GM12878 (cell line): ENCODE measurements around the gene OR10A3. TPM values are rescaled to one million over a fixed set of nuclear protein-coding genes. Genes with fewer than 3 reads are reported as not detected.

Experiments used
- ATAC-seq: fragments of 200-7000 bp; cut with Tn5 transposase; 3 replicates; pipeline ENCODE4 v1.9.1; 2020; ENCODE audit warnings: mild to moderate bottlenecking, moderate library complexity
- BruUV-seq: library from RNA; stranded (reverse); fragments of 400-500 nt; replicated peaks from 2 replicates; lab custom pipeline; 2021; lab: Mats Ljungman, UMichigan
- CTCF ChIA-PET: fragments of 300-600 bp; sonication (Branson Sonifier 250); formaldehyde crosslinking; extraction: SDS; loops from one replicate; lab custom pipeline; 2021; ENCODE audit warnings: inconsistent platforms; lab: Yijun Ruan, JAX
- POLR2A ChIA-PET: fragments of 350-600 bp; formaldehyde crosslinking; extraction: SDS; loops from one replicate; lab custom pipeline; 2021; ENCODE audit warnings: inconsistent platforms; lab: Charles Lee
- RAD21 ChIA-PET: fragments of 300-600 bp; sonication (Branson Sonifier 250); formaldehyde crosslinking; loops from one replicate; lab custom pipeline; 2023; ENCODE audit warnings: antibody characterized with exemption; ENCODE audit not compliant: unreplicated experiment; lab: Charles Lee
- SMC1A ChIA-PET: fragments of 300-600 bp; sonication (Branson Sonifier 250); formaldehyde crosslinking; loops from one replicate; lab custom pipeline; 2023; ENCODE audit not compliant: unreplicated experiment, uncharacterized antibody; lab: Charles Lee
- DNase-seq: peaks from one replicate; pipeline ENCODE4 v3.0.0-alpha.2; 2011; ENCODE audit warnings: low read depth, low spot score
- FAIRE-seq: peaks from 3 replicates; lab custom pipeline; 2011; peaks lifted over from hg19 to GRCh38; lab: Jason Lieb, UNC
- H2AFZ ChIP-seq: 2 replicates; pipeline ENCODE4 v1.6.0; 2011; ENCODE audit warnings: low read depth, low read length, control low read depth; ENCODE audit not compliant: control insufficient read depth
- H3K27ac ChIP-seq: 2 replicates; pipeline ENCODE4 v1.5.1; 2011; ENCODE audit warnings: control low read depth; ENCODE audit not compliant: control insufficient read depth, insufficient read depth
- H3K27me3 ChIP-seq, 2 experiments: replicated peaks in 1 of 2; 2 replicates each; pipeline versions ENCODE4 v1.6.0 to v1.6.1; 2011; ENCODE audit warnings: low read length in 1 of 2; ENCODE audit not compliant: control insufficient read depth in 2 of 2, insufficient read depth in 2 of 2
- H3K36me3 ChIP-seq, 2 experiments: 2 replicates each; pipeline ENCODE4 v1.5.1; 2011; ENCODE audit warnings: low read length in 1 of 2; ENCODE audit not compliant: control insufficient read depth in 2 of 2, insufficient read depth in 2 of 2
- H3K4me1 ChIP-seq: 2 replicates; pipeline ENCODE4 v1.6.1; 2011; ENCODE audit warnings: mild to moderate bottlenecking, low read length, moderate library complexity, mixed read lengths; ENCODE audit not compliant: control insufficient read depth, insufficient read depth
- H3K4me2 ChIP-seq: 2 replicates; pipeline ENCODE4 v1.6.0; 2011; ENCODE audit warnings: control low read depth; ENCODE audit not compliant: control insufficient read depth, insufficient read depth
- H3K4me3 ChIP-seq: fragments of 200-600 bp; sonication (generic); 2 replicates; pipeline ENCODE4 v1.5.1; 2016
- H3K79me2 ChIP-seq: 2 replicates; pipeline ENCODE4 v1.6.0; 2011; ENCODE audit warnings: low read length; ENCODE audit not compliant: control insufficient read depth, insufficient read depth
- H3K9ac ChIP-seq: 2 replicates; pipeline ENCODE4 v1.8.0; 2011; ENCODE audit warnings: low read length, control low read depth, mixed read lengths; ENCODE audit not compliant: control insufficient read depth, insufficient read depth
- H3K9me3 ChIP-seq: replicated peaks from 3 replicates; pipeline ENCODE4 v1.5.1; 2011; ENCODE audit warnings: mild to moderate bottlenecking, low read length; ENCODE audit not compliant: control insufficient read depth, insufficient read depth
- H4K20me1 ChIP-seq: 2 replicates; pipeline ENCODE4 v1.6.0; 2011; ENCODE audit not compliant: control insufficient read depth, insufficient read depth
- ASH2L ChIP-seq: fragments of 300-600, 200-600 bp; sonication (generic); IDR thresholded peaks from 2 replicates; pipeline ENCODE4 v1.6.1; 2017; ENCODE audit warnings: low read depth, mild to moderate bottlenecking, borderline replicate concordance
- ATF7 ChIP-seq: fragments of 450-650 bp; IDR thresholded peaks from 2 replicates; pipeline ENCODE4 v1.6.1; 2016; ENCODE audit warnings: low read depth, mild to moderate bottlenecking
- BRCA1 ChIP-seq: IDR thresholded peaks from 2 replicates; pipeline ENCODE4 v1.6.1; 2011; ENCODE audit warnings: low read depth, low read length, improper control_type of control experiment
- JUNB ChIP-seq: IDR thresholded peaks from 2 replicates; pipeline ENCODE4 v1.6.1; 2016; ENCODE audit warnings: antibody characterized with exemption, mild to moderate bottlenecking
- RFX5 ChIP-seq: IDR thresholded peaks from 2 replicates; pipeline ENCODE4 v1.6.1; 2011; ENCODE audit warnings: low read depth, low read length, improper control_type of control experiment
- SIN3A ChIP-seq: IDR thresholded peaks from 2 replicates; pipeline ENCODE4 v1.6.1; 2012; ENCODE audit warnings: low read depth, low read length, improper control_type of control experiment
- SMARCA5 ChIP-seq: fragments of 450-650 bp; IDR thresholded peaks from 2 replicates; pipeline ENCODE4 v1.6.1; 2017; ENCODE audit warnings: mild to moderate bottlenecking
- ZSCAN29 ChIP-seq: fragments of 450-650 bp; IDR thresholded peaks from 2 replicates; pipeline ENCODE4 v1.6.1; 2017; ENCODE audit warnings: mild to moderate bottlenecking, moderate library complexity
- WGBS: methylation state at CpG from one replicate; pipeline ENCODE4 v1.1.6; 2016; ENCODE audit warnings: low lambda C conversion rate; ENCODE audit not compliant: insufficient replicate concordance, insufficient coverage; ENCODE audit errors: missing lambda C conversion rate; 5-methylcytosine and 5-hydroxymethylcytosine counted together
- in situ Hi-C: fragments of 300-500 bp; cut with MboI; formaldehyde crosslinking; loops from 9 replicates; pipeline ENCODE4 v1.14.3; 2018; ENCODE audit warnings: mixed read lengths
- intact Hi-C: fragments of 100-400 bp; cut with micrococcal nuclease; formaldehyde crosslinking; loops from one replicate; pipeline ENCODE4 v1.14.2; 2022; ENCODE audit not compliant: unreplicated experiment
- polyA plus RNA-seq, 11 experiments: library from polyadenylated mRNA; depleted of rRNA in 4 of 11; unstranded in 6 of 11; stranded (reverse) in 5 of 11; fragments of >200 nt; fragmentation: Nextera tagmentation in 4 of 11; fragmentation: Illumina TruSeq in 1 of 11; extraction: Ambion mirVana in 4 of 11; extraction: Trizol in 1 of 11; gene quantifications; 1 replicate in 1 of 11; 2 replicates in 10 of 11; pipeline versions ENCODE4 v1.2.1 to v1.2.3, GENCODE V29; 2011 to 2016; ENCODE audit warnings: inconsistent platforms in 2 of 11, missing spikeins in 2 of 11, low read depth in 1 of 11
- total RNA-seq, 4 experiments: library from RNA; depleted of rRNA in 3 of 4; stranded (reverse); fragments of >200 nt in 3 of 4; fragmentation: Illumina TruSeq in 1 of 4; extraction: Trizol in 1 of 4; gene quantifications; 2 replicates each; pipeline versions ENCODE4 v1.2.1 to v1.2.3, GENCODE V29; 2013 to 2021
- TF ChIP-seq, protein P1 (sequence below): fragments of 450-650 bp; IDR thresholded peaks from 2 replicates; pipeline ENCODE4 v1.6.1; 2017; ENCODE audit warnings: mild to moderate bottlenecking, low read depth, inconsistent platforms; ENCODE audit not compliant: poor library complexity, severe bottlenecking

Gene OR10A3
- total and polyA plus RNA-seq, 10 of the 15 experiments (the other 5 are each of a cell fraction or from before 2014, with no cell fraction given) = 0.04 TPM; not detected in 9

DNA sequence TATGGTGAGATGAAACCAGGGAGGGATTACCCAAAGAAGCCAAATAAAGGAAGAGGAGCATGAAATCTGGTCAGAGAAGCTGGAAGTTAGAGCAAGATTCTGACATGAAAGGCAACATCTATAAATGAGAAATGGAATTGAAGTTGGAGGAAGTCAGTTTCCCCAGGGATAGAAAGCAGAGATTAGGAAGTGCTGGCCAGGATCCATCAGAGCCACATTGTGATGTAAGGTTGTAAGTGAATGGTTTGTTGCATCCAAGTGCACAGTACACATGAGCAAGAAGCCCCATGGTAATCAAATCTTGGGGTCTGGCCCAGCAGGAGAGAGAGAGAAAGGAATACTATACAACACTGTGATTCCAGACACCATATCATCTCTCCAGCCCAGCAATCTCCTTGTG is 30.3 kb upstream of the OR10A3 start:
- in situ Hi-C loops = no loop called here
- no peak for DNase-seq
- H3K9me3 ChIP-seq = no peaks in the 10 kb centered on the region
- ATAC-seq = no peak
- no peaks in the 10 kb centered on the region for H3K4me1 ChIP-seq
- TF ChIP-seq ASH2L = no peak
- no peak for TF ChIP-seq JUNB
- ChIA-PET POLR2A (no interaction called here), RAD21 (no interaction called here), CTCF (interaction anchor here (0.5 kb wide), 1 partner anchor 578 kb away, joined by 3 read pairs; no protein-coding TSS in a partner anchor), SMC1A (no interaction called here)
- no TSS peak for BruUV-seq
- no peak overlapping the region for H3K27ac ChIP-seq
- no peak overlapping the region for H3K9ac ChIP-seq
- no peaks in the 10 kb centered on the region for H3K36me3 ChIP-seq
- no peak overlapping the region for H2AFZ ChIP-seq
- no peaks in the 10 kb centered on the region for H4K20me1 ChIP-seq
- intact Hi-C loops = no loop called here
- no peak overlapping the region for H3K4me2 ChIP-seq
- no peak overlapping the region for H3K4me3 ChIP-seq
- H3K79me2 ChIP-seq = no peaks in the 10 kb centered on the region
- H3K27me3 ChIP-seq = no peaks in the 10 kb centered on the region
- FAIRE-seq = no peak

DNA sequence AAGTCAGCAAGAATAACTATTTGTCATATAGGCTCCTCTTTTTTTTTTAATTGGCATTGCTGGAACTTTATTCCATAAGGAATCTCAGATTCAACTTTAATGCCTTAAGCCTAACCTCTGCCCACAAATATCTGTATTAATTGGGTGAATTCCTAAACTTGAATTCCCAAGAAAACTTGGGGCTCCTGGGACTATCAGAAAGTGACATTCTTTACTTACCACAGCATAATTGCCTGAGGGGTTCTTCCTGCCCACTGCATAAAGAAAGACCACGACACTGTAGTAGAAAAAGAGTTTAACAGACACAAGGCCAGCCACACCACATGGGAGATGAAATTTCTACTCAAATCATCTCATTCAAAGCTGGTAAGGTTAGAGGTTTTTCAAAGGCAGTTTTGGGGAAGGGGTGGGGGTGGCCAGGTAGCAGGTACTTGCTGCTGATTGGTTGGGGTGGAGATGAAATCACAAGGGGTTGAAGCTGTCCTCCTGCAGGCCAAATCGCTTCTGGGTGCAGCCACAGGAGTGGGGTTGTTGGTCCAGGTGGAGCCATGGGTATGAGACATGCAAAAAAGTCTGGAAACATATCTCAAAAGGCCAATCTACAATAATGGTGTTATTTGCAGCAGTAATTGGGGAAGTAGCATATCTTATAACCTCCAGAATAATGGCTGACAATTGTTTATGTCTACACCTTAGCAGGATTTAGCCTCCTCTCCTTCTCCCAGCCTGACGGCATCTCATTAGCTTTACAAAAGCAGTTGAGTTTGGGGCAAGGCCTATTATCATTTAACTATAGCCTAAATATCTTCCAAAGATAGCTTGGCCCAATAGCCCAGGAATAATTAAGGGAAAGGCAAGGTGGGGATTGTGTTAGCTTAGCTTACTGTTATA is 28.5 kb upstream of the OR10A3 start:
- no peaks in the 10 kb centered on the region for H3K36me3 ChIP-seq
- no peak overlapping the region for H3K4me2 ChIP-seq
- DNase-seq = no peak
- no peak for TF ChIP-seq BRCA1
- TF ChIP-seq RFX5 = no peak
- TF ChIP-seq ATF7 = no peak
- TF ChIP-seq, protein P1, sequence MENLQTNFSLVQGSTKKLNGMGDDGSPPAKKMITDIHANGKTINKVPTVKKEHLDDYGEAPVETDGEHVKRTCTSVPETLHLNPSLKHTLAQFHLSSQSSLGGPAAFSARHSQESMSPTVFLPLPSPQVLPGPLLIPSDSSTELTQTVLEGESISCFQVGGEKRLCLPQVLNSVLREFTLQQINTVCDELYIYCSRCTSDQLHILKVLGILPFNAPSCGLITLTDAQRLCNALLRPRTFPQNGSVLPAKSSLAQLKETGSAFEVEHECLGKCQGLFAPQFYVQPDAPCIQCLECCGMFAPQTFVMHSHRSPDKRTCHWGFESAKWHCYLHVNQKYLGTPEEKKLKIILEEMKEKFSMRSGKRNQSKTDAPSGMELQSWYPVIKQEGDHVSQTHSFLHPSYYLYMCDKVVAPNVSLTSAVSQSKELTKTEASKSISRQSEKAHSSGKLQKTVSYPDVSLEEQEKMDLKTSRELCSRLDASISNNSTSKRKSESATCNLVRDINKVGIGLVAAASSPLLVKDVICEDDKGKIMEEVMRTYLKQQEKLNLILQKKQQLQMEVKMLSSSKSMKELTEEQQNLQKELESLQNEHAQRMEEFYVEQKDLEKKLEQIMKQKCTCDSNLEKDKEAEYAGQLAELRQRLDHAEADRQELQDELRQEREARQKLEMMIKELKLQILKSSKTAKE = no peak
- no peak for TF ChIP-seq SMARCA5
- no peak for TF ChIP-seq ZSCAN29
- no peak for TF ChIP-seq SIN3A
- TF ChIP-seq, all 136 proteins: peak for 0
- CTCF ChIA-PET = interaction anchor here (2.6 kb wide), 1 partner anchor 17 kb away, joined by 14 read pairs; the partner anchor contains the start of gene EIF3F
- H3K79me2 ChIP-seq = no peaks in the 10 kb centered on the region
- intact Hi-C loops (no loop called here), in situ Hi-C loops (no loop called here)
- no peak overlapping the region for H3K4me3 ChIP-seq
- FAIRE-seq (no peak), ATAC-seq (no peak)
- no peak overlapping the region for H3K9ac ChIP-seq
- no peaks in the 10 kb centered on the region for H4K20me1 ChIP-seq
- RAD21 ChIA-PET = no interaction called here
- no peaks in the 10 kb centered on the region for H3K9me3 ChIP-seq
- no peak overlapping the region for H2AFZ ChIP-seq
- H3K4me1 ChIP-seq = no peaks in the 10 kb centered on the region
- BruUV-seq = no TSS peak
- POLR2A ChIA-PET = no interaction called here
- peaks cover 0 to 1% of the 10 kb centered on the region in 2 experiments; a peak in 1 of 4 replicates for H3K27me3 ChIP-seq
- 30% methylated on average over 3 of the region's 3 CpGs for WGBS
- SMC1A ChIA-PET = no interaction called here
- no peak overlapping the region for H3K27ac ChIP-seq
